ENCODE results near the gene CIZ1.

GRCh38 chr9:128187361-128187760 lies 4.0 kb downstream of the CIZ1 start:
- TF ChIP-seq ZNF408 (CRISPR knock-in tag; IDR thresholded peaks at IDR 0.05; ENCODE audit: low read depth) (no peak), NFXL1 (CRISPR knock-in tag; IDR thresholded peaks at IDR 0.05) (no peak), SAP30 (IDR thresholded peaks at IDR 0.05; ENCODE audit: borderline replicate concordance, insufficient read depth, low read depth, low read length, poor library complexity, severe bottlenecking) (no peak), ZC3H4 (CRISPR knock-in tag; IDR thresholded peaks at IDR 0.05; ENCODE audit: borderline replicate concordance) (no peak), CTCF (IDR thresholded peaks at IDR 0.05 in 2 of 3, conservative IDR thresholded peaks at IDR 0.05 in 1 of 3; ENCODE audit: insufficient read depth in 2 of 3, low read depth in 1 of 3, low read length in 3 of 3) (no peak), SP2 (IDR thresholded peaks at IDR 0.05; ENCODE audit: extremely low read depth, low read depth, low read length, poor library complexity, severe bottlenecking) (no peak), HMG20A (CRISPR knock-in tag; conservative IDR thresholded peaks at IDR 0.05) (no peak), ZNF639 (CRISPR knock-in tag; conservative IDR thresholded peaks at IDR 0.05 in 1 of 2, IDR thresholded peaks at IDR 0.05 in 1 of 2) (no peak), RFX5 (IDR thresholded peaks at IDR 0.05; ENCODE audit: low read depth, low read length) (no peak), POLR2A (conservative IDR thresholded peaks at IDR 0.05) (no peak), RREB1 (CRISPR knock-in tag; IDR thresholded peaks at IDR 0.05) (no peak), PHF21A (IDR thresholded peaks at IDR 0.05; ENCODE audit: borderline replicate concordance, low read depth) (no peak), ZNF79 (CRISPR knock-in tag; IDR thresholded peaks at IDR 0.05; ENCODE audit: low read depth) (no peak), TAF1 (IDR thresholded peaks at IDR 0.05; ENCODE audit: control insufficient read depth, extremely low read depth, insufficient read depth, low read length, severe bottlenecking) (no peak)

All from K562 (cell line).